KOPT-K1 (cell line): Measurements from ENCODE around the gene SMOC2.
"Not testable (repeated sequence)": the region's sequence is repeated elsewhere in the genome, so short reads cannot be mapped to it uniquely, and the experiment has no call there.

ENCODE experiments used
- H3K27ac ChIP-seq: fragments of 200-600 bp; sonication (generic); 2 replicates; pipeline ENCODE4 v1.5.1; 2016; ENCODE audit warnings: antibody characterized with exemption, mild to moderate bottlenecking, low read depth, low read length; ENCODE audit not compliant: poor library complexity, severe bottlenecking
- H3K36me3 ChIP-seq: fragments of 200-600 bp; sonication (generic); 2 replicates; pipeline ENCODE4 v1.5.1; 2017; ENCODE audit warnings: antibody characterized with exemption, mild to moderate bottlenecking, low read length, moderate library complexity; ENCODE audit not compliant: insufficient read depth
- H3K9me3 ChIP-seq: fragments of 200-600 bp; sonication (generic); 2 replicates; pipeline ENCODE4 v1.5.1; 2017; ENCODE audit warnings: antibody characterized with exemption, low read length, mild to moderate bottlenecking; ENCODE audit not compliant: insufficient read depth, poor library complexity, severe bottlenecking

Gene SMOC2

DNA sequence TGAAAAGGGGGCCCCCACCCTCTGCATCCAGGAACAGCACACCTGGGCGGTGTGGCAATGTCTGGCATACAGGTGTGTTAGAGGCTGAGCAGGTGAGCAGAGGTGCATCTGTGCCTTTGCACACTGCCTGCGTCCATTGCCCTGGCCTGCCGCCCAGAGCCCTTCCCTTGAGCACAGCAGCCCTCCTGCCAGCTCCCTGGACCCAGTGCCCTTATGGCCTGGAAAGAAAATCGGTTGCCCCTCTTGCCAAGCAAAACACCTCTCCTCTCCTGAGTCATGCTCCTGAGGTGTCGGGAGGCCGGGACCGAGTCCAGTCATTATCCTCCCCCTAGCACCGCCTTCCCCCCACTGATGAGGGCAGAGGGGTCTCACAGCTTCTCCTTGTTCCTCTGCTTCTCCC is 259.9 kb downstream of the SMOC2 start:
- H3K36me3 ChIP-seq, result no peaks in the 10 kb centered on the region
- H3K9me3 ChIP-seq, result no peaks in the 10 kb centered on the region
- no peak overlapping the region for H3K27ac ChIP-seq

DNA sequence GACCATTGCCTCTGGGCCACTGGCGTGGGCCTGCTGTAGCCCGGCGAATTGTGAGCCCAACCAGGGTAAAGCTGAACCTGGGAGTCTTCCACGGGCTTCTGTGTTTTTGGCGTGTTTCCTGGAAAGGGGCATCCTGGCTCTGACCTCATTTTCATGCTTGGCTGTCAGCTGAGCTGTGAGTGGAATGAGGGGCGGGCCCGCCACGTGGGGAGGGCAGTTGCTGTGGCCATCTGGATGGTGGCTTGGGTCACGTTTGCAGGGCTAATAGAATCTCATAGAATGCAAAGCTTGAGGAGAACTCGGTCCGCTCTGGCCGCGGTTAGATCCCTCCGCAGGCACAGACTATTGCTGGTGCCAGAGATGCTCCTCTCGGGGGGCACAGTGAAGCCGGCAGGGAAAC is 263.0 kb downstream of the SMOC2 start:
- H3K36me3 ChIP-seq, result no peaks in the 10 kb centered on the region
- H3K27ac ChIP-seq, result no peak overlapping the region
- no peaks in the 10 kb centered on the region for H3K9me3 ChIP-seq

DNA sequence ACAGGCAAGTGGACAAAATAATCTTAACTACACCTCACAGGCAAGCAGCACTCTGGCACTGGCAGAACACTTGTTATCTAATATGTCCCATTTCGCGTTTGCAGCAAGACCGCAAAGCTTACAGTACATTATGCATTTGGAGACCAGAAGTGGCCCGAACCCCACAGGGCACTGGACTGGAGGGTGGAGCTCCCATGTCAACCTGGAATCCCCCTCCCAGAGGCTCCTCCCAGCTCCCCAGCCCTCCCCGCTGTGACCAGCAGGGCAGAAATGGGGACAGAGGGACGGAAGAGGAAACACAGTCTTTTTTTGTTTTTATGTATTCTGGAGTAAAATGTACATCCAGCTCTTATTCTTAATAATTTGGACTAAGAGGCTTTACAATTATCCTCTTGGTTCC is 263.7 kb downstream of the SMOC2 start:
- H3K9me3 ChIP-seq, result no peaks in the 10 kb centered on the region
- no peaks in the 10 kb centered on the region for H3K36me3 ChIP-seq
- no peak overlapping the region for H3K27ac ChIP-seq

DNA sequence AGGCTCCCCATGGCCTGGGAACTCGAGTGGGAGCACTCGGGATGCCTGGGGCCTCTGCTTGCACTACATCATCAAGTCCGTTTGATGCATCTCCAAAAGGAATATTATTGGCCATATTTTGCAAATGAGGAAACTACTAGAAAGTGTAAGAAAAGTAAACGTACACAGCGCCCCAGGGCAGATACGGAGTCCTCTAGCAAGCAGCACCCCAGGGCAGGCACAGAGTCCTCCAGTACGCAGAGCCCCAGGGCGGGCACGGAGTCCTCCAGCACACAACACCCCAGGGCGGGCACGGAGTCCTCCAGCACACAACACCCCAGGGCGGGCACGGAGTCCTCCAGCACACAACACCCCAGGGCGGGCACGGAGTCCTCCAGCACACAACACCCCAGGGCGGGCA is 264.3 kb downstream of the SMOC2 start:
- not testable (repeated sequence) for H3K36me3 ChIP-seq, H3K9me3 ChIP-seq, H3K27ac ChIP-seq

DNA sequence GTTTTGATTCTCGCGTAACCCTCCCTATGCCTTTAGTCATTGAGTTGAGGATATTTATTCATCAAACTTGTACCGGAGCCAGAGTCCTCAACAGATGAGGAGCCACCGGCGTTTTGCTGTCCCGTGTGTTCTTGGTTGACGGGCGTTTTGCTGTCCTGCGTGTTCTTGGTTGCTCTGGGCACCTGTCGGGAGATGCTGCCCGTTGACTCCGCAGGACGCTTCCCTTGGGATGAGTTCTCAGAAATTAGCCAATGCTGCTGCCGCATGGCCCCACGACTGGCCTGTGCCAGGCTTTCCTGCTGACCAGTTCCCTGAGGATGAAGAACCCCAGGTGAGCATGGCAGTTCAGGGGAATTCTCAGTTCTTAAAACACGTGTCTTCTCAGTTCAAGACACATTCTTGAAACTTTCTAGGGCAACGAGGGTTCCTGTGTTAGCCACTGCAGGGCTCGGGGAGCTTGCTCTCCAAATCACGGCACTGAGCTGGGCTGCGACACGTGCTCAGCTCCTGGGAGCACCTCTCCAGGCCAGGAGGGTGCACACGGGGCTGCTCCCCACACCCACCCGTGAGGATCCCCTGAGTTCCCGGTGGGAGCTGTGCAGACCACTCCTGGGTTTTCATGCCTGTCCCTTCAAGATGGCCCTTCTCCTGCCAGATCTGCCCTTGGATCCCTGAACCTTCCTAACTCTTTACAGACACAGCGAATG is 265.6 kb downstream of the SMOC2 start:
- H3K9me3 ChIP-seq, result no peaks in the 10 kb centered on the region
- no peak overlapping the region for H3K27ac ChIP-seq
- no peaks in the 10 kb centered on the region for H3K36me3 ChIP-seq

DNA sequence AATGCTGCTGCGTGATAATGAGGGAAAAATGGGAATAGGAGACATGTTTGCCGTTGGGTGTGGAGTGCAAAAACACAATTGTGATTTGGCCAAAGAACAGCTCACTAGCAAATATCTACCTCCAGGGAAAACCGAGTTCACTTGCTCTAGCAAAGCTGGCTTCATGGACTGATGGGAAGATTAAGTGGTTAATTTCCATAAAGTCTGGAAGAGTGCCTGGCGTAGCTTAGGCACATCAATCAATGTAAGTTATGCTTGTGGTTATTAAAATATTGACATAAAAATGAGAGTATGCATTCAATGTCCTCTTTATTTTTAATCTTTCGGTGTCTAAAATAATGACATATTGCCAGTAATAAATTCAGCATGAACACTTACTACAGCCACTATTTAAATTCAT is 267.5 kb downstream of the SMOC2 start:
- H3K9me3 ChIP-seq, result no peaks in the 10 kb centered on the region
- H3K27ac ChIP-seq, result no peak overlapping the region
- no peaks in the 10 kb centered on the region for H3K36me3 ChIP-seq

DNA sequence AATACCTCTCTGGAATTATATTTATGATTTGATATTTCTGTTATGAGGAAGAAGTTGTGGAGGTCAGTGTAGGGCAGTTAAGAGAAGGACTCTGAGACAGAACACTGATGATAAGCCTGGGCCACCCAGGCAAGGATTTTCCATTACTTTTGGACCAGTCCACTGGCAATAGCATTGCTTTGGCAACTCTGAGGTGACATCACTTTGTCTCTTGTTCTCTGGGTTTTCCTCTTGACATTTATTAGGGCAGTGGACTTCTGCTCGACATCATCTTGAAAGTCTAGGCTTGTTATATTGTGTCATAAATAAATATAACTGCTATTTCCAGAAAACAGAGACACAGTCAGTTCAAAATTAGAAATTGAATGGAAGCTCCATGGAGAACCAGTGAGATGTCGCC is 268.0 kb downstream of the SMOC2 start:
- H3K36me3 ChIP-seq, result no peaks in the 10 kb centered on the region
- H3K9me3 ChIP-seq, result no peaks in the 10 kb centered on the region
- no peak overlapping the region for H3K27ac ChIP-seq

DNA sequence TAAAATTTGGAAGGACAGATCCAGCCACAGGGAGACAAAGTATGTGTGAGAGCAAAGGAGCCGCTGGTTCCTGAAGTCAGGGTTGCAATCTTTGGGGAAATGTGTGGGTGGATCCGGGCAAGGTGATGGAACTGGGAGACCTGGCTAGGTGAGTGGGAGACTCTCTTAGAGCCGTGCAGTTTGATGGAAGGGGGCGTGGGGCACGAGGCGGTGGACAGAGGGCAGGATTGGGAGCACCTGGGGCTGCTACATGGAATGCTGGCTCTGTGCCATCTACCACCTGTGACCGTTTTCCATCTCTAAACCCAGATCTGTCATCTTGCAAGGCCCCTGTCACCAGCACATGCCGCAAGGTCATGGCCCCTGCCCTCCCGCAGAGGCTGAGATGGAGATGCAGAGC is 268.4 kb downstream of the SMOC2 start:
- Histone ChIP-seq H3K27ac (no peak overlapping the region), H3K9me3 (no peaks in the 10 kb centered on the region)

DNA sequence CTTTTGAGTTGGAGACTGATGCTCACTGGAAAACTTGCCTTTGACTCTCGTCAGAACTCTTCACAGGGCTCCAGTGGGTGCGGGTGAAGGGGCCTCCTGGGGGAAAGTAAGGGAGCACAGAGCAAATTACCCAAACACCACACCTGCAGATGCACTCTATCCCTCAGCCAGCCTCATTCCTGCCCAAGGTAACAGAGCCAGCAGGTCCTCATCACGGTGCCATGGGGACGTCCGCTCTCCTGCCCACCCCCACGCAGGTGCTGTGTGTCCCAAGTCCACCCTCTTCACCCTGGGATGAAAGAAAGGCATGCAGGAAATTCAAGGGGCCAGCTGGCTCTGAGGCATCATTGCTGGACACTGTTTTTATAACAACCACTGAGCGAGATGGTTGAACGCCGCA is 269.0 kb downstream of the SMOC2 start:
- no peaks in the 10 kb centered on the region for H3K36me3 ChIP-seq
- no peak overlapping the region for H3K27ac ChIP-seq
- no peaks in the 10 kb centered on the region for H3K9me3 ChIP-seq

More for the DNA sequence above, 268.4 kb downstream of the SMOC2 start:
- H3K36me3 ChIP-seq, result no peaks in the 10 kb centered on the region

DNA sequence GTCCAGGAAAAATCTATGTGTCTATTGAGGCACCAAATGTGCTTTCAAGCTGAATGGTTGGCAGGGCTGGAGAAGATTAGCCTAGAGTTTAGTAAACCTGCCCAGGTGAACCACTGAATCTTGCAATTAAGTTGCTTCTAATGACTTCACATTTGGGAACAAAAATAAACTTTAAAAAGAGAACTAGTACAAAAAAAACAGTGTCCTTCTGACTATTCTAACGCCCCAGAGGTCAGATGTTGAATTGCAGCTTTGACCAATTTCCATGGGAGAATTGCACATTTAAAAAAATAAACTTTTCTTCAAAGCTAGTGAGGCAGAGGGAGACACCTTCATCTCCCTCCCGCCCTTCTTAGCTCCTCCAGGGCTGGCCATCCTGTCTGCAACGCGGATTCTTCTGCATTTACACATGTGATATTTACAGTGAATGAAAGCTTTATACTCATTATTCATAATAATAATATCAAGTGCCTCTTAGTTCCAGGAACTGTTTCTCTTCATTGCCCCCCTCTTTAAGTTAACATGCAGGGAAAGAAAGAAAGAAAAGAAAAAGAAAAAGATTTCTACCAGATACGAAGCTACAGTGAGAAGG is 270.2 kb downstream of the SMOC2 start:
- H3K27ac ChIP-seq, result no peak overlapping the region
- no peaks in the 10 kb centered on the region for H3K9me3 ChIP-seq
- no peaks in the 10 kb centered on the region for H3K36me3 ChIP-seq

DNA sequence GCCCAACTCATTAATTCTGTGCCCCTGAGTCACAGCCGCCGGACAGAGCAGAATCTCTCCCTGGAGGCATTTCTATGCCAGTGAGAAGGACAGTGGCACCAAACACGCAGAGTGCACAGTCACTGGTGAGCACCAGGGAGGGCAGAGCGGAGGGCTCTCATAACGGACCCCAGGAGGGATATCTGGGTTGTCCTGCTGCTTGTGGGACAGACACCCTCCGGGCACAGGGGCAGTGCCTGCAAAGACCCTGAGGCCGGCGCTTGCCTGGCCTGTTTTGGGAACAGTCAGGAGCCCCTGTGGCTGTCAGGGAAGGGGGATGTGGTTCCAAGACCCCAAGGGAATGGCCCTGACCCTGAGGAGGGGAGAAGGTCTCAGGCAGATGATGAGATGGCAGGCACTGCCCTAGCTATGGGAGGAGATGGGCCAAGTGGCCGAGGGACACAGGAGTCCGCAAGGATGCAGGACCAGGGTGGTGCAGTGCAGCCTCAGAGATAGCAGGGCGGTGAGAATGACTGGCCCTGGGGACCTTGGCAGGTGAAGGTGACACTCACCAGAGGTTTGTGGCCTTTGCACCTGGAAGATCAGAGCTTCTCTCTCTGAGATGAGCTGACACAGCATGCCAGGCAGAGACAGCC is 270.8 kb downstream of the SMOC2 start:
- no peaks in the 10 kb centered on the region for H3K36me3 ChIP-seq
- no peak overlapping the region for H3K27ac ChIP-seq
- H3K9me3 ChIP-seq, result no peaks in the 10 kb centered on the region

DNA sequence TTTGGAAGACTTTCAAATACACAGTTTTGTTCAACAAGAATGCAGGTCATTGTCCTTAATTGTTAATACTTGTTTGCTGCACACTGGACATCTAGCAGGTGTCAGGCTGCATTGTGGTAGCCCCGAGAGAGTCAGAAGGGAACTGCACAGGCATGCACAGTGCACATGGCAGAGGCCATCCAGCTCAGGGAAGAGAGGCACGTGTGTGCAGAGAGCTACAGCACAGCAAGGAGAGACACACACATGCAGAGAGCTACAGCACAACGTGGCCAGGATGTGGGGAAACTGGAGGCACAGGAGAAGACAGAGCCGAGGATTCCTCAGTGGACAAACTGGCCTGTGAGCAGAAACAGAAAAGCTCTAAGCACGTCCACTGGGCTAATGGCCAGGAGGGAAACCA is 272.0 kb downstream of the SMOC2 start:
- Histone ChIP-seq H3K36me3 (no peaks in the 10 kb centered on the region), H3K27ac (no peak overlapping the region), H3K9me3 (no peaks in the 10 kb centered on the region)

DNA sequence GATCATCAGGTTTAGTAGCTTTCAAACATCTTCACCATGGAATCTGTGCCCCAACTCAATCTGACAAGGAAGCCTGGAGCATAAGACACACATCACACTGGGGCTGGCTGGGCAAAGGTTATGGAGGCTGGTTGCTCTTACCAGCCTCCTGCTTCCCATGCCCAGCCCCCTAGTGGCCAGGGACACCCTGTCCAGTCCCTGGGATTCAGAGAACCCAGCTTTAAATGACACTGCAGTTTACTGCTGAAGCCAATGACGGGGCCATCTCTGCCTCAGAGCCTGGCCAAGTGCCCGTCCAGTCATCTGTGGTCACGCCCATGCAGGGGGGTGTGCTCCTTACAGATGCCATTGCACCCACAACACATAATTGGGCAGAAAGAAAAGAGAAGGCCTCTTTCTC is 272.9 kb downstream of the SMOC2 start:
- no peak overlapping the region for H3K27ac ChIP-seq
- no peaks in the 10 kb centered on the region for H3K36me3 ChIP-seq
- no peaks in the 10 kb centered on the region for H3K9me3 ChIP-seq

DNA sequence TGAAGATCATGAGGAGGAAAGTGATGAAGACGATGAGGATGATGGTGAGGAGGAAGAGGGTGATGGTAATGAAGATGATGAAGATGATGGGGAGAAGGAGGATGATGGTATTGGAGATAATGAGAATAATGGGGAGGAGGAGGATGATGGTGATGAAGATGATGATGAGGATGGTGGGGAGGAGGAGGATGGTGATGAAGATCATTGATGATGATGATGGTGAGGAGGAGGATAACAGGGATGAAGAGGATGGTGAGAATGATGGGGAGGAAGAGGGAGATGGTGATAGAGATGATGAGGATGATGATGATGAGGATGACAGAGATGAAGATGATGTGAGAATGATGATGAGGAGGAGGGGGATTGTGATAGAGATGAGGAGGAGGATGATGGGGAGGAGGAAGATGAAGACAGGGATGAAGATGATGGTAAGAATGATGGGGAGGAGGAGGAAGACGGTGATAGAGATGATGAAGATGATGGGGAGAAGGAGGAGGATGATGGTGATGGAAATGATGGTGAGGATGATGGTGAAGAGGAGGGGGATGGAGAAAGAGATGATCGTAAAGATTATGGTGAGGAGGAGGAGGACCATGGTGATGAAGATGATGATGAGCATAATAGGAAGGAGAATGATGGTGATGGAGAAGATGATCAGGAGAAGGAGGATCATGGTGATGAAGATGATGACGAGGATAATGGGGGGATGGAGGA is 273.7 kb downstream of the SMOC2 start:
- Histone ChIP-seq H3K36me3 (no peaks in the 10 kb centered on the region), H3K9me3 (peaks cover 4% of the 10 kb centered on the region), H3K27ac (no peak overlapping the region)

DNA sequence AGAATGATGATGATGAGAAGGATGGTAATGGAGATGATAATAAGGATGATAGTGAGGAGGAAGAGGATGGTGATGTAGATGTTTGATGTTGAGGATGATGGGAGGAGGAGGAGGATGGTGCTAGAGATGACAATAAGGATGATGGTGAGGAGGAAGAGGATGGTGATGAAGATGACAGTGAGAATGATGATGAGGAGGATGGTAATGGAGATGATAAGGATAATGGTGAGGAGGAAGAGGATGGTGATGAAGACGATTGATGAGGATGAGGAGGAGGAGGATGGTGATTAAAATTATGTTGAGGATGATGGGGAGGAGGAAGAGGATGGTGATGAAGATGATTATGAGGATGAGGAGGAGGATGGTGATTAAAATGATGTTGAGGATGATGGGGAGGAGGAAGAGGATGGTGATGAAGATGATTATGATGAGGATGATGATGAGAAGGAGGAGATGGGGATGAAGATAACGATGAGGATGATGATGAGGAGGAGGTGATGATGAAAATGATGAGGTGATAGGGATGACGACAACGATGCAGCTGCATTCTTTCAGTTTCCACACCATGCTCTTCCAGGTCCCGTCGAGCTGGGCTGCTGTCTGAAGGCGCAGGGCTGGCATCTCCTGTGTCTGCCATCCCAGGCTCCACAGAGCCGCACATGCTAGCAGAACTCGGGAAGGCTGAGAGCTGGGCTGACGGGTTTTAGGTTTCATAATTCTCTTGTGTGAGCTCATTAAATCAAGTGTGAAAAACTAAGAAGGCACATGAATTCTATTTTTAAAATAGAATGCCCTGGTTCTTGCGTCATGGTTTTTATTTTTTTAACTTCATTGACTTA is 274.9 kb downstream of the SMOC2 start:
- Histone ChIP-seq H3K36me3 (no peaks in the 10 kb centered on the region), H3K9me3 (peaks cover 4% of the 10 kb centered on the region), H3K27ac (no peak overlapping the region)
